ENCODE data around the gene ARHGAP33. TPM values are rescaled to one million over a fixed set of nuclear protein-coding genes. Genes with fewer than 3 reads are reported as not detected.

Gene ARHGAP33
- polyA plus RNA-seq, 1 donor (not counting 4 experiments of a cell fraction or from before 2014, with no cell fraction given): 0.49 TPM

- H4K20me1 ChIP-seq (ENCODE audit: control insufficient read depth, extremely low read depth, insufficient read depth, low read length): no peaks in the 10 kb centered on the region
- no peak overlapping the region for H2AFZ ChIP-seq (ENCODE audit: control insufficient read depth, low read length)
- H3K79me2 ChIP-seq (ENCODE audit: control insufficient read depth, insufficient read depth, low read length): peaks cover 4% of the 10 kb centered on the region
- H3K9me3 ChIP-seq (ENCODE audit: control insufficient read depth, low read depth, low read length): no peaks in the 10 kb centered on the region
- H3K27ac ChIP-seq (ENCODE audit: control insufficient read depth, insufficient read depth, low read length): no peak overlapping the region
- TF ChIP-seq CTCF (optimal IDR thresholded peaks at IDR 0.05 in 1 of 3, IDR thresholded peaks at IDR 0.05 in 1 of 3, conservative IDR thresholded peaks at IDR 0.05 in 1 of 3; ENCODE audit: extremely low read depth in 1 of 3, insufficient read depth in 2 of 3, low read length in 3 of 3): no peak
- TF ChIP-seq EZH2 (IDR thresholded peaks at IDR 0.05; ENCODE audit: low read length): no peak
- DNase-seq (ENCODE audit: low read depth, low spot score): no peak
- no peak overlapping the region for H3K4me2 ChIP-seq (ENCODE audit: control insufficient read depth, extremely low read depth, insufficient read depth, low read depth, low read length)
- H3K27me3 ChIP-seq (ENCODE audit: control insufficient read depth, extremely low read depth, insufficient read depth, low read length): no peaks in the 10 kb centered on the region
- no peak overlapping the region for H3K4me3 ChIP-seq (ENCODE audit: control insufficient read depth in 2 of 3, extremely low read depth in 1 of 3, insufficient read depth in 2 of 3, low read depth in 1 of 3, low read length in 3 of 3)
- H3K9ac ChIP-seq (ENCODE audit: control insufficient read depth, extremely low read depth, insufficient read depth, low read length): no peak overlapping the region
- H3K4me1 ChIP-seq (ENCODE audit: control insufficient read depth, extremely low read depth, insufficient read depth, low read length): no peaks in the 10 kb centered on the region
- no peaks in the 10 kb centered on the region for H3K9me1 ChIP-seq (ENCODE audit: control insufficient read depth, extremely low read depth, insufficient read depth, low read length)
- dilution Hi-C loops (cut with MboI; ENCODE audit: extremely low pct_ligation_motif_present, low sequenced_read_pairs): no loop called here
- FAIRE-seq: no peak
- peaks cover 66 to 75% of the 10 kb centered on the region in 2 experiments for H3K36me3 ChIP-seq (ENCODE audit: control insufficient read depth in 2 of 2, extremely low read depth in 1 of 2, insufficient read depth in 2 of 2, low read length in 2 of 2)
Measured at GRCh38 chr19:35729763-35730162, 45.6 kb upstream of the ARHGAP33 start.

- TF ChIP-seq CTCF (optimal IDR thresholded peaks at IDR 0.05 in 1 of 3, IDR thresholded peaks at IDR 0.05 in 1 of 3, conservative IDR thresholded peaks at IDR 0.05 in 1 of 3; ENCODE audit: extremely low read depth in 1 of 3, insufficient read depth in 2 of 3, low read length in 3 of 3) (no peak), EZH2 (IDR thresholded peaks at IDR 0.05; ENCODE audit: low read length) (no peak)
- Histone ChIP-seq H3K4me3 (ENCODE audit: control insufficient read depth in 2 of 3, extremely low read depth in 1 of 3, insufficient read depth in 2 of 3, low read depth in 1 of 3, low read length in 3 of 3) (no peak overlapping the region), H3K9ac (ENCODE audit: control insufficient read depth, extremely low read depth, insufficient read depth, low read length) (no peak overlapping the region), H3K27me3 (ENCODE audit: control insufficient read depth, extremely low read depth, insufficient read depth, low read length) (no peaks in the 10 kb centered on the region), H4K20me1 (ENCODE audit: control insufficient read depth, extremely low read depth, insufficient read depth, low read length) (peaks cover 2% of the 10 kb centered on the region), H3K36me3 (ENCODE audit: control insufficient read depth in 2 of 2, extremely low read depth in 1 of 2, insufficient read depth in 2 of 2, low read length in 2 of 2) (peaks cover 65 to 73% of the 10 kb centered on the region in 2 experiments), H3K4me1 (ENCODE audit: control insufficient read depth, extremely low read depth, insufficient read depth, low read length) (no peaks in the 10 kb centered on the region), H3K9me3 (ENCODE audit: control insufficient read depth, low read depth, low read length) (no peaks in the 10 kb centered on the region), H2AFZ (ENCODE audit: control insufficient read depth, low read length) (no peak overlapping the region), H3K79me2 (ENCODE audit: control insufficient read depth, insufficient read depth, low read length) (peaks cover 4% of the 10 kb centered on the region), H3K9me1 (ENCODE audit: control insufficient read depth, extremely low read depth, insufficient read depth, low read length) (no peaks in the 10 kb centered on the region), H3K27ac (ENCODE audit: control insufficient read depth, insufficient read depth, low read length) (no peak overlapping the region), H3K4me2 (ENCODE audit: control insufficient read depth, extremely low read depth, insufficient read depth, low read depth, low read length) (no peak overlapping the region)
- DNase-seq (ENCODE audit: low read depth, low spot score): no peak
- dilution Hi-C loops (cut with MboI; ENCODE audit: extremely low pct_ligation_motif_present, low sequenced_read_pairs): no loop called here
- FAIRE-seq: no peak
Measured at GRCh38 chr19:35730326-35730725, 45.0 kb upstream of the ARHGAP33 start.
